ENCODE measurements around the gene GLB1L2. TPM values are rescaled to one million over a fixed set of nuclear protein-coding genes. Genes with fewer than 3 reads are reported as not detected.

Gene GLB1L2
- total RNA-seq, 1 donor from 2014 or later, result 14.7 TPM

GRCh38 chr11:134376150-134376921 lies 44.5 kb downstream of the GLB1L2 start:
- H3K4me3 ChIP-seq (ENCODE audit: low read depth, low read length), result no peak overlapping the region
- TF ChIP-seq CTCF (conservative IDR thresholded peaks at IDR 0.05; ENCODE audit: low read depth, low read length), result no peak
- DNase-seq (ENCODE audit: low read depth), result no peak

GRCh38 chr11:134377876-134378275 lies 46.1 kb downstream of the GLB1L2 start:
- H3K4me3 ChIP-seq (ENCODE audit: low read depth, low read length), result no peak overlapping the region
- DNase-seq (ENCODE audit: low read depth), result no peak
- TF ChIP-seq CTCF (conservative IDR thresholded peaks at IDR 0.05; ENCODE audit: low read depth, low read length), result no peak

DNA sequence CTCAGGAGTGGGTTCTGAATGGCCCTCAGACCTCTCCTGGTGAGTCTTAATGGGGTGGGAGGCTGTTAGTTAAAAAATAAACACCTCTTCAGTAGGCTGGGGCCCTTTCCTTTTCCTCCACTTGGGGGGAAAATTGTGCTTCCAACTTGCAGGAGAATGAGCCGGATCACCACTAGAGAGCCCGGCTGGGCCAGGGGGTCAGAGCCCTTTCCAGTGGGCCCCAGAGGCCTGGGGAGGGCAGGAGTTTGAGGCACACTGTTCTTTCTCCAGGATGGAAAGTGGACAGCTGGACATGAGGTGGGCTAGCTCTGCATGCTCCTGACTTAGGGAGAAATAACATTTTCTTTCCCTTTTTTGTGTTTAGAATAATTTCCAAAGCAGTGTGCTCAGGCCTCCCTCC lies 47.5 kb downstream of the GLB1L2 start:
- DNase-seq (ENCODE audit: low read depth), result no peak
- no peak for TF ChIP-seq CTCF (conservative IDR thresholded peaks at IDR 0.05; ENCODE audit: low read depth, low read length)
- no peak overlapping the region for H3K4me3 ChIP-seq (ENCODE audit: low read depth, low read length)

- TF ChIP-seq CTCF (conservative IDR thresholded peaks at IDR 0.05; ENCODE audit: low read depth, low read length), result no peak
- no peak for DNase-seq (ENCODE audit: low read depth)
- H3K4me3 ChIP-seq (ENCODE audit: low read depth, low read length), result no peak overlapping the region
Observed at GRCh38 chr11:134380229-134380628, 48.4 kb downstream of the GLB1L2 start.

DNA sequence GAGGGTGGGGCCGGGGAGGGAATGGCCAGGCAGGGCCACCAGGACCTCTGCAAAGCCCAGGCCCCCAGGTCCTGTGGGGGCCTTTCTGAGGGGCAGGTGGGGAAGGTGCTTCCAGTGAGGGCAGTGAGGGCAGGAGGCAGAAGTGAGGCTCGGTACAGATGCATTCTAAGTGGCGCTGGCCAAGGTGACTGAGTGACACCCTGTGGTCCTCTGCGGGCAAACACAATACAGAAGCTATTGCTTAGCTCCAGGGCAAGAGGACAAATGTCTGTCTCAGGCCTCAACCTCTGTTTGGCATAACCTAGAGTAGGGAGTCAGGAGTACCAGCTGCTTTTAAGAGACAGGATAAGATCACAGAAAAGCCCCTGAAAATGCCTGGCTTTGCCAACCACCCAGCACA lies 49.0 kb downstream of the GLB1L2 start:
- DNase-seq (ENCODE audit: low read depth), result no peak
- H3K4me3 ChIP-seq (ENCODE audit: low read depth, low read length), result no peak overlapping the region
- no peak for TF ChIP-seq CTCF (conservative IDR thresholded peaks at IDR 0.05; ENCODE audit: low read depth, low read length)

DNA sequence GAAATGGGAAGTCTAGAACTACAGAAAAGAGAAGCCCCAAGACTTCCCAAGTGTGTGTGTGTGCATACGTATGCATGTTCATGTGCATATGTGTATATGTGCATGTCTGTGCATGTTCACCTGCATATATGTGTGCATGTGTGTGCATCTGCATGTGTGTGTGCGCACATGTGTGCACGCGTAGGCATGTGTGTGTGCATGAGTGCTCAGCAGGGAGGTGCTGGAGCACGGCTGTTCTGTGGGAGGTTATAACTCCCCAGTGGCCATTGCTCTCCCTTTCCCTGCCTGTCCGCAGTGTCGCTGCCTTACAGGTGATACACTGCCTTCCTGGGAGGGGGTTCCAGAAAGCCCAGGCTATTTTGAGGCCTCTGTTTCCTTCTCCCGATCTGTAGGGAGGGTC lies 50.5 kb downstream of the GLB1L2 start:
- no peak for TF ChIP-seq CTCF (conservative IDR thresholded peaks at IDR 0.05; ENCODE audit: low read depth, low read length)

GRCh38 chr11:134382830-134383229 lies 51.0 kb downstream of the GLB1L2 start:
- TF ChIP-seq CTCF (conservative IDR thresholded peaks at IDR 0.05; ENCODE audit: low read depth, low read length), result no peak
- no peak for DNase-seq (ENCODE audit: low read depth)
- no peak overlapping the region for H3K4me3 ChIP-seq (ENCODE audit: low read depth, low read length)

More for the DNA sequence above, 50.5 kb downstream of the GLB1L2 start:
- H3K4me3 ChIP-seq (ENCODE audit: low read depth, low read length), result no peak overlapping the region
- DNase-seq (ENCODE audit: low read depth), result no peak
